Mesothelial cell of epicardium (in vitro differentiated cells): ENCODE results near the gene GPR132. TPM values are rescaled to one million over a fixed set of nuclear protein-coding genes. Genes with fewer than 3 reads are reported as not detected.
"Not testable (repeated sequence)": the region's sequence is repeated elsewhere in the genome, so short reads cannot be mapped to it uniquely, and the experiment has no call there.

Experiments used
- DNase-seq, 2 experiments: peaks; one replicate each; pipeline ENCODE4 v3.0.0; 2021; ENCODE audit warnings: low spot score in 2 of 2; ENCODE audit not compliant: unreplicated experiment in 2 of 2
- H3K27ac Mint-ChIP-seq: 2 replicates; pipeline ENCODE4 v1.8.0; 2021; ENCODE audit warnings: mixed read lengths
- H3K27me3 Mint-ChIP-seq: 2 replicates; pipeline ENCODE4 v1.8.0; 2021; ENCODE audit warnings: low read depth, mixed read lengths
- H3K36me3 Mint-ChIP-seq: 2 replicates; pipeline ENCODE4 v1.8.0; 2021; ENCODE audit warnings: mixed read lengths
- H3K4me1 Mint-ChIP-seq: 2 replicates; pipeline ENCODE4 v1.8.0; 2021; ENCODE audit warnings: mixed read lengths
- H3K4me3 Mint-ChIP-seq: 2 replicates; pipeline ENCODE4 v1.8.0; 2021; ENCODE audit warnings: mild to moderate bottlenecking, moderate library complexity, mixed read lengths
- H3K9me3 Mint-ChIP-seq: 2 replicates; pipeline ENCODE4 v1.8.0; 2021; ENCODE audit warnings: mixed read lengths
- CTCF ChIP-seq: fragments of 200-600 bp; sonication (generic); IDR thresholded peaks from one replicate; pipeline ENCODE4 v1.5.0; 2021; ENCODE audit warnings: antibody characterized with exemption; ENCODE audit not compliant: unreplicated experiment
- total RNA-seq: library from RNA; stranded (reverse); gene quantifications from 3 replicates; pipeline ENCODE4 v1.2.1, GENCODE V29; 2021

Gene GPR132
- total RNA-seq, 1 donor from 2014 or later = 1.6 TPM

GRCh38 chr14:105042813-105043212, 22.4 kb downstream of the GPR132 start:
- Mint-ChIP-seq H3K9me3 (no peaks in the 10 kb centered on the region), H3K4me1 (peaks cover 9% of the 10 kb centered on the region), H3K36me3 (no peaks in the 10 kb centered on the region), H3K27ac (no peak overlapping the region), H3K27me3 (peaks cover 20% of the 10 kb centered on the region), H3K4me3 (no peak overlapping the region)
- DNase-seq = no peak
- TF ChIP-seq CTCF = no peak

- Mint-ChIP-seq H3K9me3 (no peaks in the 10 kb centered on the region), H3K36me3 (no peaks in the 10 kb centered on the region), H3K4me3 (no peak overlapping the region), H3K27me3 (peaks cover 20% of the 10 kb centered on the region), H3K4me1 (peaks cover 9% of the 10 kb centered on the region), H3K27ac (no peak overlapping the region)
- no peak for DNase-seq
- no peak for TF ChIP-seq CTCF
Measured at GRCh38 chr14:105041841-105042765, 23.1 kb downstream of the GPR132 start.

- no peaks in the 10 kb centered on the region for H3K36me3 Mint-ChIP-seq
- peak overlapping the region; percentile 5 for H3K27ac Mint-ChIP-seq
- DNase-seq = no peak
- H3K9me3 Mint-ChIP-seq = no peaks in the 10 kb centered on the region
- H3K4me3 Mint-ChIP-seq = no peak overlapping the region
- peaks cover 7% of the 10 kb centered on the region for H3K4me1 Mint-ChIP-seq
- TF ChIP-seq CTCF = no peak
- H3K27me3 Mint-ChIP-seq = peaks cover 16% of the 10 kb centered on the region
Measured at GRCh38 chr14:105039458-105040205, 25.6 kb downstream of the GPR132 start.

GRCh38 chr14:105035616-105036015, 29.6 kb downstream of the GPR132 start:
- H3K27me3 Mint-ChIP-seq = peaks cover 20% of the 10 kb centered on the region
- not testable (repeated sequence) for H3K27ac Mint-ChIP-seq

GRCh38 chr14:105034315-105035039, 30.8 kb downstream of the GPR132 start:
- Mint-ChIP-seq H3K27ac (no peak overlapping the region), H3K4me1 (peaks cover 18% of the 10 kb centered on the region), H3K9me3 (no peaks in the 10 kb centered on the region), H3K36me3 (no peaks in the 10 kb centered on the region), H3K4me3 (peak overlapping the region; percentile 79), H3K27me3 (peaks cover 20% of the 10 kb centered on the region)
- TF ChIP-seq CTCF = no peak
- no peak for DNase-seq

More at GRCh38 chr14:105035616-105036015, 29.6 kb downstream of the GPR132 start:
- H3K4me3 Mint-ChIP-seq, DNase-seq, H3K36me3 Mint-ChIP-seq, H3K9me3 Mint-ChIP-seq: not testable (repeated sequence)
- H3K4me1 Mint-ChIP-seq = peaks cover 19% of the 10 kb centered on the region

- peak overlapping the region; percentile 79 for H3K4me3 Mint-ChIP-seq
- H3K27me3 Mint-ChIP-seq = peaks cover 21% of the 10 kb centered on the region
- not testable (repeated sequence) for H3K36me3 Mint-ChIP-seq, DNase-seq, H3K9me3 Mint-ChIP-seq
- H3K27ac Mint-ChIP-seq = peak overlapping the region; percentile 90
- peaks cover 12% of the 10 kb centered on the region for H3K4me1 Mint-ChIP-seq
Measured at GRCh38 chr14:105033412-105033900, 31.8 kb downstream of the GPR132 start.

GRCh38 chr14:105032451-105032901, 32.8 kb downstream of the GPR132 start:
- not testable (repeated sequence) for H3K36me3 Mint-ChIP-seq, H3K9me3 Mint-ChIP-seq, DNase-seq
- Mint-ChIP-seq H3K4me1 (peaks cover 15% of the 10 kb centered on the region), H3K4me3 (peak overlapping the region; percentile 79), H3K27ac (peak overlapping the region; percentile 90), H3K27me3 (peaks cover 21% of the 10 kb centered on the region)
